HG03108 (cell line): ENCODE data around the gene SLC6A7.

Experiments
- ATAC-seq: cut with Tn5 transposase; IDR thresholded peaks from one replicate; pipeline ENCODE4 v1.9.1; 2021; ENCODE audit warnings: moderate library complexity; ENCODE audit not compliant: unreplicated experiment

The SLC6A7 gene

GRCh38 chr5:150255659-150256409 is 66.0 kb downstream of the SLC6A7 start:
- ATAC-seq: no peak

GRCh38 chr5:150256410-150257064 is 66.7 kb downstream of the SLC6A7 start:
- no peak for ATAC-seq

DNA sequence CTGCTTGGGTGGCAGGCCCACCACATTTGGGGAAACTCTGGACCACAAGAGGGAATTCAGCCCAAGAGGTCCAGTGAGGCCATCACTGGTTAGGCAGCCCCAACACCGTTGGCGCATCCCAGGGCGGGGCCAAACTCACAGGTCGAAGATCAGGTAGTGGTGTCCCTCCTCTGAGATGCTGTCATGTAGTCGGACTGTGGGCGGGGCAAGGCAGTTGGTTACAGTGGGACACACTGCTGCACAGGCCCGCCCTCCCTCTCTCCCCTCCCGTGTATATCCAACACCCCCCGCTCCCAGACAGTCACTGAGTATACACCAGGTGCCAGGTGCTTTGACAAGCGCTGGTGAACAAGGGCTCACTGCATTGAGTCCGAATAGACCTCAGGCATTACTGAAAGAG is 67.6 kb downstream of the SLC6A7 start:
- ATAC-seq: no peak

DNA sequence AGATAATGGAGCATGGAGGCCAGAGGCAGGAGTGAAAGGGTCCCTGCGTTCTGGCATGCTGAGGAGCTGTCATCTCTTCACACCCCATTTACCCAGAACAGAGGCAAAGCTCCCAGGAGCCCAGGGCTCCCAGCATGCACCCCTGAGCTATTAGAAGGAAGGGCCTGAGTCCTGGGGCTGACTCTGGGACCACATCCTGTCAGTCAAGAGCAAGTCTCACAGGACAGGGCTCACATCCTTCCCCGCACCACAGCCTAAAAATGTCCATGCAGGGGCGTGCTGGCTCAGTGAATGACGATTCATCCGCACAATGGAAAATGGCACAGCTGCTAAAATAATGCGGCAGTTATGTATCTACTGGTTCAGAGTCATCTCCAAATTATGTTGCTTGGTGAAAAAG is 68.3 kb downstream of the SLC6A7 start:
- no peak for ATAC-seq
